ENCODE data around the gene NPW.

Gene NPW

DNA sequence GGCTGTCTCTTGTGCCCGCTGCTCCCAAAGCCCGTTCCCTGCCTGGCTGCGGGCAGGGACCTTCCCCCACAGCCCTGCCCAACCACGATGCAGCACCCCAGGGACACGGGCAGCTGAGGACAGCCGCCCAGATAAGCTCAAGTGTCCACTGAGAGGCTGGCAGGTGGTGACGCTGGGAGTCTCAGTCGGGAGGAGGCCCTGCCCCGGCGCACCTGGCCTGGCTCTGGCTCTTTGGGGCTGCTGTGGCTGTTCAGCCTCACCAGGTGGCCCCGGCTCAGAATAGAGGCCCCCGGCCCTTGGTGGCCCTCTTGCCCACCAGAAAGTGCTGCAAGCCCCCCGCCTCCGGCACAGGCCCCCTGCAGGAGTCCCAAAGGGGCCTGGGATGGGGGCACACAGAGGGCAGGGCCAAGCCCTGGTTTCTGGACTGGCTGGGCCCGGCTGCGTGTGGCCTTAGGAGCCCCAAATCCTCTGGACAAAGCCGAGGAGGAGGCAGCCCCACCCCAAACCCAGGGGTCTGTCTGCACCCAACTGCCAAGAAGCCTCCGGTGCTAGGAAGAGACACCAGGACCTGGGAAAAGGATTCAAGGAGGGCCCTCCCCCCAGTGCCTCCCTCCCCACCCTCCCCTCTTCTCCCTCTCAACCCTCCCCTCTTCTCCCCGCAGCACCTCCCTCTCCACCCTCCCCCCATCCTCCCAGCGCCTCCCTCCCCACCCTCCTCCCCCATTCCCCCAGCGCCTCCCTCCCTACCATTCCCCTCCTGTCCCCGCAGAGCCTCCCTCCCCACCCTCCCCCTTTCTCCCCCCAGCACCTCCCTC is 22.8 kb downstream of the NPW start:
- Histone ChIP-seq H3K36me3 (no peaks in the 10 kb centered on the region), H3K9me3 (no peaks in the 10 kb centered on the region), H3K4me1 (ENCODE audit: control insufficient read depth in 1 of 2, insufficient read depth in 1 of 2, low read depth in 1 of 2, low read length in 1 of 2) (peaks cover 5% of the 10 kb centered on the region in 2 experiments), H3K27ac (no peak overlapping the region), H3K27me3 (peaks cover 14% of the 10 kb centered on the region), H3K4me3 (ENCODE audit: low read depth in 1 of 2, low read length in 1 of 2) (no peak overlapping the region)
- TF ChIP-seq, protein P1, sequence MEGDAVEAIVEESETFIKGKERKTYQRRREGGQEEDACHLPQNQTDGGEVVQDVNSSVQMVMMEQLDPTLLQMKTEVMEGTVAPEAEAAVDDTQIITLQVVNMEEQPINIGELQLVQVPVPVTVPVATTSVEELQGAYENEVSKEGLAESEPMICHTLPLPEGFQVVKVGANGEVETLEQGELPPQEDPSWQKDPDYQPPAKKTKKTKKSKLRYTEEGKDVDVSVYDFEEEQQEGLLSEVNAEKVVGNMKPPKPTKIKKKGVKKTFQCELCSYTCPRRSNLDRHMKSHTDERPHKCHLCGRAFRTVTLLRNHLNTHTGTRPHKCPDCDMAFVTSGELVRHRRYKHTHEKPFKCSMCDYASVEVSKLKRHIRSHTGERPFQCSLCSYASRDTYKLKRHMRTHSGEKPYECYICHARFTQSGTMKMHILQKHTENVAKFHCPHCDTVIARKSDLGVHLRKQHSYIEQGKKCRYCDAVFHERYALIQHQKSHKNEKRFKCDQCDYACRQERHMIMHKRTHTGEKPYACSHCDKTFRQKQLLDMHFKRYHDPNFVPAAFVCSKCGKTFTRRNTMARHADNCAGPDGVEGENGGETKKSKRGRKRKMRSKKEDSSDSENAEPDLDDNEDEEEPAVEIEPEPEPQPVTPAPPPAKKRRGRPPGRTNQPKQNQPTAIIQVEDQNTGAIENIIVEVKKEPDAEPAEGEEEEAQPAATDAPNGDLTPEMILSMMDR (IDR thresholded peaks at IDR 0.05): no peak

GRCh38 chr16:2042986-2043666 is 23.5 kb downstream of the NPW start:
- peaks cover 14% of the 10 kb centered on the region for H3K27me3 ChIP-seq
- TF ChIP-seq, protein P1 (IDR thresholded peaks at IDR 0.05): no peak
- no peaks in the 10 kb centered on the region for H3K36me3 ChIP-seq
- no peaks in the 10 kb centered on the region for H3K9me3 ChIP-seq
- H3K4me3 ChIP-seq (ENCODE audit: low read depth in 1 of 2, low read length in 1 of 2): no peak overlapping the region
- peaks cover 7 to 8% of the 10 kb centered on the region in 2 experiments for H3K4me1 ChIP-seq (ENCODE audit: control insufficient read depth in 1 of 2, insufficient read depth in 1 of 2, low read depth in 1 of 2, low read length in 1 of 2)
- no peak overlapping the region for H3K27ac ChIP-seq

DNA sequence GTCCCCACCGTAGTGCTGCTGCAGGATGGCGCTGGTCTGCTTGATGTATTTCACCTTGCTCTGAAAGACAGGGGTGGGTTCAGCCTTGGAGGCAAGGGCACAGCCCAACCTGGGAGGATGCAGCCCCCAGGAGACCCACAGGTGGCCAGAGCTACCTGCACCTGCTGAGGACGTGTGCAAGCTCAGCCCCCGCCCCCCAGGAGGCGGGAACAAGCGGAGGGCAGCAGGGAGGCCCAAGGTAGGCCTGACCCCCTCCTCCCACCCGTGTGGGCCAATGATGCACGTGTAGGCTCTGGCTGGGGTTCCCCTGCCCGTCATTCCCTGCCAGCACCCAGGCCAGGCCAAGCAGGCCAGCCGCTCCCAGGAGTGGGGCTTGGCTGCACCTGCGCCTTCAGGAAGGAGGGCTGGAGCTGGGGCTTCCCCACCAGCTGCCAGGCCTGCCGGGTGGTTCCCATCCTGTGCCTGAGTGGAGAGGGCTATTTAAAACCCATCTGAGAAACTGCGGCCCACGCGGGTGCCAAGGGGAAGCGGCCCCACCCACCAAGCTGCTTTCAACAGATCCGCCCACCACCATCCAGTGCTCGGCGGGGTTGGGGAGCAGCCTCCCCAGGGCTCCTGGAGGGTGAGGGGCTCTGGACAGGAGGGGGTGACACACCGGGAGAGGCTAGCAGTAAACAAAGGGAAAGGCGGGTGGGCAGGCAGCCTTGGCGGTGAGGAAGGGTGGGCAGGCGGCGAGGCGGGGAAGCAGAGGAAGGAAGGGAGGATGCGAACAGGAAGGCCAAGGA is 24.3 kb downstream of the NPW start:
- Histone ChIP-seq H3K27me3 (peaks cover 14% of the 10 kb centered on the region), H3K27ac (no peak overlapping the region), H3K9me3 (no peaks in the 10 kb centered on the region), H3K36me3 (no peaks in the 10 kb centered on the region), H3K4me3 (ENCODE audit: low read depth in 1 of 2, low read length in 1 of 2) (no peak overlapping the region), H3K4me1 (ENCODE audit: control insufficient read depth in 1 of 2, insufficient read depth in 1 of 2, low read depth in 1 of 2, low read length in 1 of 2) (peaks cover 13 to 15% of the 10 kb centered on the region in 2 experiments)
- TF ChIP-seq, protein P1 (IDR thresholded peaks at IDR 0.05): no peak

DNA sequence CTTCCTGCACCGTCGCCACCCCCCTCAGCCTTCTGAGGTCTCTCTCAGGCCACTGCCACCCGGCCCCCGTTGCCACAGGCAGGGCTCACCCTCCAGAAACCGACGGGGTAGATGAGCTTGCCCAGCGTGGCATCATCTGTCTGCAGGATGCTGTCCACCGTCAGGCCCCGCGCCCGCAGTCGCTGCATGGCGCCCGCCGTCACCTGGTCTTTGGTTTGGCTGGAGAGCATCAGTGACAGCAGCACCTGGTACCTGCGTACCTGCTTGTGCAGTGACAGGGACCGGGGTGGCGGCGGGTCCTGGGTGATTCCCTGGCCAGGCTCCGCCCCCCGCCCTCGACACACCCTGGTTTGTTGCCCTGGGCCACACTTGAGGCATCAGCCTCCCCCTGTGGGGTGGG is 25.0 kb downstream of the NPW start:
- no peaks in the 10 kb centered on the region for H3K9me3 ChIP-seq
- no peaks in the 10 kb centered on the region for H3K36me3 ChIP-seq
- H3K4me1 ChIP-seq (ENCODE audit: control insufficient read depth in 1 of 2, insufficient read depth in 1 of 2, low read depth in 1 of 2, low read length in 1 of 2): peaks cover 13 to 17% of the 10 kb centered on the region in 2 experiments
- TF ChIP-seq, protein P1 (IDR thresholded peaks at IDR 0.05): no peak
- H3K27me3 ChIP-seq: peaks cover 14% of the 10 kb centered on the region
- no peak overlapping the region for H3K4me3 ChIP-seq (ENCODE audit: low read depth in 1 of 2, low read length in 1 of 2)
- no peak overlapping the region for H3K27ac ChIP-seq

Data from neutrophil (primary cell).